ENCODE measurements around the gene MTHFSD. TPM values are rescaled to one million over a fixed set of nuclear protein-coding genes. Genes with fewer than 3 reads are reported as not detected.

Gene MTHFSD
- total RNA-seq, 1 donor from 2014 or later: 20.2 TPM

DNA sequence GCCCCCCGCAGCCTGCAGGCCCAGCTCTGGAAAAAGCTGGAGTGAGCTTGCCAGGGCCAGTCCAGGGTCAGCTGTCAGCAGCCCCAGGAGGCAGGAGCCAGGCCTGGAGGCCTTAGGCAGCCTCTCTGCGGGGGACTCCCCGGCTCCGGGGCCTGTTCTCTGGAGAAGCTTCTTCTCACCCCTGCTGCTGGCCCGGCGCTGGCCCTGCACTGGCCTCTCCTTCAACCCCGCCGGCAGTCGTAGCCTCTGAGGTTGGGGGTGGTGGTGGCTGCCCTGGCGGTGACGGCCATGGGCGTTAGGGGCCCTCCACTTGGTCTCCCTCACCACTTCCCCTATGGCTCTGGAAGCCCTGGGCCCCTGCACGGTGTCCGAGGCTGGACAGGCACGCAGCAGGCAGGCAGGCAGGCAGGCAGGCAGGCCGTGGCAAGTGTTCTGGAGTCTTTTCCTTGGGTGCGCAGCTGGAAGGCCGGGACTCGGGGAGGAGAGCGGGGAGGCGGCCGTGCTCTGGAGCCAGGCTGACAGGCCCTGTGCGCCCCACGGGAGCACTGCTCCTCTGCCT, 42.7 kb downstream of the MTHFSD start:
- H3K9me3 Mint-ChIP-seq: no peaks in the 10 kb centered on the region
- peaks cover 74% of the 10 kb centered on the region for H3K27me3 Mint-ChIP-seq
- peak overlapping the region; percentile 68 for H3K4me3 Mint-ChIP-seq
- TF ChIP-seq, protein P1, sequence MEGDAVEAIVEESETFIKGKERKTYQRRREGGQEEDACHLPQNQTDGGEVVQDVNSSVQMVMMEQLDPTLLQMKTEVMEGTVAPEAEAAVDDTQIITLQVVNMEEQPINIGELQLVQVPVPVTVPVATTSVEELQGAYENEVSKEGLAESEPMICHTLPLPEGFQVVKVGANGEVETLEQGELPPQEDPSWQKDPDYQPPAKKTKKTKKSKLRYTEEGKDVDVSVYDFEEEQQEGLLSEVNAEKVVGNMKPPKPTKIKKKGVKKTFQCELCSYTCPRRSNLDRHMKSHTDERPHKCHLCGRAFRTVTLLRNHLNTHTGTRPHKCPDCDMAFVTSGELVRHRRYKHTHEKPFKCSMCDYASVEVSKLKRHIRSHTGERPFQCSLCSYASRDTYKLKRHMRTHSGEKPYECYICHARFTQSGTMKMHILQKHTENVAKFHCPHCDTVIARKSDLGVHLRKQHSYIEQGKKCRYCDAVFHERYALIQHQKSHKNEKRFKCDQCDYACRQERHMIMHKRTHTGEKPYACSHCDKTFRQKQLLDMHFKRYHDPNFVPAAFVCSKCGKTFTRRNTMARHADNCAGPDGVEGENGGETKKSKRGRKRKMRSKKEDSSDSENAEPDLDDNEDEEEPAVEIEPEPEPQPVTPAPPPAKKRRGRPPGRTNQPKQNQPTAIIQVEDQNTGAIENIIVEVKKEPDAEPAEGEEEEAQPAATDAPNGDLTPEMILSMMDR (conservative IDR thresholded peaks at IDR 0.05): no peak
- H3K4me1 Mint-ChIP-seq (ENCODE audit: unreplicated experiment): peaks cover 11% of the 10 kb centered on the region
- no peak for DNase-seq (ENCODE audit: extremely low spot score, unreplicated experiment)
- H3K36me3 Mint-ChIP-seq: peaks cover 4% of the 10 kb centered on the region
- no peak overlapping the region for H3K27ac Mint-ChIP-seq

DNA sequence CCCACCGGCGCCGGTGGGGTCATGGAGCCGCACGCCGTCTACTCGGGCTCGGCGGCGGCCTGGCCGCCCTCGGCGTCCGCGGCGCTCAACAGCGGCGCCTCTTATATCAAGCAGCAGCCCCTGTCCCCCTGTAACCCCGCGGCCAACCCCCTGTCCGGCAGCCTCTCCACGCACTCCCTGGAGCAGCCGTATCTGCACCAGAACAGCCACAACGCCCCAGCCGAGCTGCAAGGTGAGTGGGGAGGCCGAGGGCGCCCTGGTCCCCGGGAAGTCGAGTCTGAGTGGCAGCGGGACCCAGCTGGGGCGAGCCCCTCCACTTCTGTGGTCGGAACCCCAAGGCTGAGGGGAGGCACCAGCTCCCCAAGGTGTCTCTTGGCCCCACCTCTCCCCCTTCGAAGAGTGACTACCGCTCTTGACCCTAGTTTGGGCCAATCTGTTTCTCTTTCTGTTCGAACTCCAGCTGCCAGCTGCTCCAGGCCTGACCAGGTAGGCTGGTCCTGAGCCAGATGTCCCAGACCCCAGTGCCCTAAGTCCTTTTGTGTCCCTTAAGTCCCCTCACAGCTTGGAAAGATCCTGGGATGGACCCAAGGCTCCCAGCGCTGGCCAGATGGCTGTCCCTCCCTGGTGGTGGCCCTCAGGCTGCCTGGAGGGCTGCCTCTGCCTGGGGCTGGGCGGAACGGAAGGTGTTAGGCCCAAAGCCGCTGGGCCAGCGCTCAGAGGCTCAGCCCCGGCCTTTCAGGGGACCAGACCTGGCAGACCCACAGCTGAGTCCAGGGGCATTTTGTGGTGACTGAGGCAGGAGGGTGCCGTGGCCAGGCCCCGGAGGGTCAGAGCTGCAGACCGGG, 43.5 kb downstream of the MTHFSD start:
- DNase-seq (ENCODE audit: extremely low spot score, unreplicated experiment): no peak
- Mint-ChIP-seq H3K9me3 (no peaks in the 10 kb centered on the region), H3K36me3 (peaks cover 4% of the 10 kb centered on the region), H3K4me1 (ENCODE audit: unreplicated experiment) (peaks cover 11% of the 10 kb centered on the region), H3K27me3 (peaks cover 74% of the 10 kb centered on the region), H3K4me3 (peak overlapping the region; percentile 73), H3K27ac (no peak overlapping the region)
- TF ChIP-seq, protein P1 (conservative IDR thresholded peaks at IDR 0.05): no peak

DNA sequence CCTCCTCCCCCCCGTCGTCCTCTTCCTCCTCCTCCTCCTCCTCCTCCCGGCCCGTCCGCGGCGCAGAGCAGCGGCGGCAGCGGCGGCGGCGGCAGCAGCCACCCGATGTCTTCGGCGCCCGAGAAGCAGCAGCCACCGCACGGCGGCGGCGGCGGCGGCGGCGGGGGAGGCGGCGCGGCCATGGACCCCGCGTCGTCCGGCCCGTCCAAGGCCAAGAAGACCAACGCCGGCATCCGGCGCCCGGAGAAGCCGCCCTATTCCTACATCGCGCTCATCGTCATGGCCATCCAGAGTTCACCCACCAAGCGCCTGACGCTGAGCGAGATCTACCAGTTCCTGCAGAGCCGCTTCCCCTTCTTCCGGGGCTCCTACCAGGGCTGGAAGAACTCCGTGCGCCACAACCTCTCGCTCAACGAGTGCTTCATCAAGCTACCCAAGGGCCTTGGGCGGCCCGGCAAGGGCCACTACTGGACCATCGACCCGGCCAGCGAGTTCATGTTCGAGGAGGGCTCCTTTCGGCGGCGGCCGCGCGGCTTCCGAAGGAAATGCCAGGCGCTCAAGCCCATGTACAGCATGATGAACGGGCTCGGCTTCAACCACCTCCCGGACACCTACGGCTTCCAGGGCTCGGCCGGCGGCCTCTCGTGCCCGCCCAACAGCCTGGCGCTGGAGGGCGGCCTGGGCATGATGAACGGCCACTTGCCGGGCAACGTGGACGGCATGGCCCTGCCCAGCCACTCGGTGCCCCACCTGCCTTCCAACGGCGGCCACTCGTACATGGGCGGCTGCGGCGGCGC, 44.4 kb downstream of the MTHFSD start, which contains the start of gene FOXF1:
Gene FOXF1 (plus strand): TSS at position 63 of the 797 bp plus-strand sequence. CDS start 43 bp downstream, at position 106.
- Mint-ChIP-seq H3K27ac (no peak within 1 kb of the TSS), H3K4me1 (ENCODE audit: unreplicated experiment) (peaks cover 18% of the 10 kb centered on the region), H3K4me3 (peak within 1 kb of the TSS; percentile 90), H3K9me3 (no peaks in the 10 kb centered on the region), H3K36me3 (peaks cover 4% of the 10 kb centered on the region), H3K27me3 (peaks cover 75% of the 10 kb centered on the region)
- TF ChIP-seq, protein P1 (conservative IDR thresholded peaks at IDR 0.05): no peak
- DNase-seq (ENCODE audit: extremely low spot score, unreplicated experiment): no peak

DNA sequence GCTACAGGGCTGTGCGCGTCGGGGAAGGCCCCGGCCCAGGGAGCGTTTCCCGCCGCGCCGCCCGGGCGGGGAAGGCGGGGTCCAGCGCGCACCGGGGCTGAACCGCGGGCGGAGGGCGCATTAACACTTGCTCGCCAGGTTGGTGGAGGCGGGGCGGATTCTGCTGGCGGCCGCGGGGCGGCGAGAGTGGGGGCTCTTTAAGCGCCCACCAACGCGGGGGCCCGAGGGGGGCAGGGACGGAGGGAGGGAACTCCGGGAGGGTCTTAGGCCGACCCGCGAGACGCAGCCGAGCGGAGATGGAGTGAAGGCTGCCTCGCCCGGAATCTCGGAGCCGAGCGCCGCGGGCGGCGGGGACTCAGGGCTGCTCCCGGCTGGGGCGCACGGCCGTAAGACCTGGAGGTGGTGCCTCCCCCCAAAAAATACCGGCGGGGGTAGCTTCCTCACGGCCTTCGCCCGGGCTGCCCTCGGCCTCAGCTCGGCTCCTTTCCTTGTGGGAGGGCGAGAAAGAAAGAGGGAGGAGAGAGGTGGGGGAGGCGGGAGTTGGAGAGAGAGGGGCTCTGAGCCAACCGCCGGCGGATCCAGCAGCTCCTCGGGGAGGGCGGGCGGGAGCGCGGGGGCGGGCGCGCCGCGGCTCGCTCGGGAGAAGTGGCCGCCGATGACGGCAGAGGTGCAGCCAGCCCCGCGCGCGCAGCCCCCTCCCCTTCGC, 45.1 kb downstream of the MTHFSD start:
- H3K27ac Mint-ChIP-seq: no peak overlapping the region
- peaks cover 4% of the 10 kb centered on the region for H3K36me3 Mint-ChIP-seq
- peak overlapping the region; percentile 90 for H3K4me3 Mint-ChIP-seq
- H3K27me3 Mint-ChIP-seq: peaks cover 76% of the 10 kb centered on the region
- TF ChIP-seq, protein P1 (conservative IDR thresholded peaks at IDR 0.05): no peak
- H3K4me1 Mint-ChIP-seq (ENCODE audit: unreplicated experiment): peaks cover 23% of the 10 kb centered on the region
- H3K9me3 Mint-ChIP-seq: no peaks in the 10 kb centered on the region
- DNase-seq (ENCODE audit: extremely low spot score, unreplicated experiment): no peak

Measured in type B pancreatic cell (in vitro differentiated cells).